Heart left ventricle (tissue), 16 donors: ENCODE results near the gene PARD3. TPM values are rescaled to one million over a fixed set of nuclear protein-coding genes. Genes with fewer than 3 reads are reported as not detected.

Experiments
- ATAC-seq, 4 donors: fragments of 200-7000 bp; cut with Tn5 transposase; one replicate each; pipeline ENCODE4 v1.9.1; 2020 to 2022; ENCODE audit warnings: moderate library complexity in 4 of 4, mild to moderate bottlenecking in 3 of 4, moderate number of reproducible peaks in 1 of 4
- DNase-seq, 5 donors: peaks; one replicate each; pipeline ENCODE4 v3.0.0-alpha.2; 2020
- H3K27ac ChIP-seq, 12 donors: fragments of 200-600 bp; sonication (generic) in 4 of 12; one replicate each; pipeline versions ENCODE4 v1.5.0 to v1.8.0; 2016 to 2022; ENCODE audit warnings: mild to moderate bottlenecking in 2 of 12
- H3K27me3 ChIP-seq, 9 donors: fragments of 200-600 bp; sonication (generic) in 2 of 9; one replicate each; pipeline versions ENCODE4 v1.5.1 to v1.8.0; 2016 to 2022; ENCODE audit warnings: mild to moderate bottlenecking in 3 of 9
- H3K36me3 ChIP-seq, 9 donors: fragments of 200-600 bp; sonication (generic) in 2 of 9; one replicate each; pipeline versions ENCODE4 v1.5.0 to v1.8.0; 2018 to 2022; ENCODE audit warnings: mild to moderate bottlenecking in 2 of 9
- H3K4me1 ChIP-seq, 12 donors: fragments of 200-600 bp; sonication (generic) in 4 of 12; one replicate each; pipeline versions ENCODE4 v1.5.0 to v1.8.0; 2016 to 2022; ENCODE audit warnings: mild to moderate bottlenecking in 3 of 12
- H3K4me3 ChIP-seq, 12 donors: fragments of 200-600 bp; sonication (generic) in 4 of 12; one replicate each; pipeline versions ENCODE4 v1.5.0 to v1.8.0; 2017 to 2022; ENCODE audit warnings: mild to moderate bottlenecking in 9 of 12, moderate library complexity in 4 of 12
- H3K9me3 ChIP-seq, 12 donors: fragments of 200-600 bp; sonication (generic) in 4 of 12; one replicate each; pipeline versions ENCODE4 v1.5.0 to v1.8.0; 2016 to 2022; ENCODE audit warnings: mild to moderate bottlenecking in 1 of 12
- POLR2A ChIP-seq, 2 donors: fragments of 450-650 bp; IDR thresholded peaks; one replicate each; pipeline ENCODE4 v1.6.1; 2017; ENCODE audit warnings: antibody characterized with exemption in 2 of 2, mild to moderate bottlenecking in 2 of 2, moderate library complexity in 2 of 2
- WGBS, 4 donors: extraction: QIAGEN DNeasy Blood & Tissue Kit in 2 of 4; methylation state at CpG; one replicate each; pipeline versions ENCODE4 v1.1.5 to v1.1.7; 2013 to 2018; 5-methylcytosine and 5-hydroxymethylcytosine counted together
- intact Hi-C, 10 donors: fragments of 100-400 bp; cut with DNase I; formaldehyde crosslinking; loops; one replicate each; pipeline versions ENCODE4 v1.11.1 to v1.14.2; 2022
- polyA plus RNA-seq, 2 donors: library from polyadenylated mRNA; stranded (reverse); fragments of 200-250 nt; gene quantifications; one replicate each; pipeline ENCODE4 v1.2.3, GENCODE V29; 2013
- total RNA-seq, 9 donors: library from RNA; depleted of rRNA in 2 of 9; stranded (reverse); fragments of >200 nt in 2 of 9; fragmentation: NEBNext Ultra II Directional in 3 of 9; extraction: Animal tissue kit (Norgen Biotek cat#: 25700) in 3 of 9; gene quantifications; one replicate each; pipeline versions ENCODE4 v1.1.0 to v1.2.4, GENCODE V29; 2016 to 2023
- TF ChIP-seq, protein P1 (sequence below), 12 donors: fragments of 200-600 bp; sonication (generic) in 4 of 12; IDR thresholded peaks; one replicate each; pipeline versions ENCODE4 v1.5.0 to v1.8.0; 2018 to 2022; ENCODE audit warnings: antibody characterized with exemption in 12 of 12, mild to moderate bottlenecking in 5 of 12
- donor health status: ischemic (EF 13 %, LVEDD 7.1; RV severe dilation, severe dysfunction).
- donor health status: healthy with polysubstance abuse.
- donor health status: DM: no; HTN: yes; CAD: no.
- donor health status: DM: no; HTN: no; CAD: no.
- donor health status: ischemic (EF 25% LVEDD 6.9; RV normal size, moderate dysfunction).
- donor health status: ischemic (EF 25% LVEDD 5.7; RV mildly dilated, moderate dysfunction).
- donor health status: healthy.
- donor health status: DM: yes; HTN: yes; CAD: no.
- donor health status: ischemic (EF 35%, LVEDD 5.7; RV mildly dilated, moderate dysfunction).
- donor health status: nonischemic (EF 11% LVEDD 7.7; RV severe dilation, severe dysfunction).
- donor health status: DM: yes; HTN: yes; CAD: no.
- donor health status: PGD.
- donor health status: ischemic (EF 29% LVEDD 5.4; RV normal size, mild dysfunction).
- donor health status: nonischemic (EF 23%, LVEDD 6.1; RV moderate dilation, normal function).

Gene PARD3
- total and polyA plus RNA-seq, 11 donors, result 24.8 to 69.7 (median 33.1) TPM

DNA sequence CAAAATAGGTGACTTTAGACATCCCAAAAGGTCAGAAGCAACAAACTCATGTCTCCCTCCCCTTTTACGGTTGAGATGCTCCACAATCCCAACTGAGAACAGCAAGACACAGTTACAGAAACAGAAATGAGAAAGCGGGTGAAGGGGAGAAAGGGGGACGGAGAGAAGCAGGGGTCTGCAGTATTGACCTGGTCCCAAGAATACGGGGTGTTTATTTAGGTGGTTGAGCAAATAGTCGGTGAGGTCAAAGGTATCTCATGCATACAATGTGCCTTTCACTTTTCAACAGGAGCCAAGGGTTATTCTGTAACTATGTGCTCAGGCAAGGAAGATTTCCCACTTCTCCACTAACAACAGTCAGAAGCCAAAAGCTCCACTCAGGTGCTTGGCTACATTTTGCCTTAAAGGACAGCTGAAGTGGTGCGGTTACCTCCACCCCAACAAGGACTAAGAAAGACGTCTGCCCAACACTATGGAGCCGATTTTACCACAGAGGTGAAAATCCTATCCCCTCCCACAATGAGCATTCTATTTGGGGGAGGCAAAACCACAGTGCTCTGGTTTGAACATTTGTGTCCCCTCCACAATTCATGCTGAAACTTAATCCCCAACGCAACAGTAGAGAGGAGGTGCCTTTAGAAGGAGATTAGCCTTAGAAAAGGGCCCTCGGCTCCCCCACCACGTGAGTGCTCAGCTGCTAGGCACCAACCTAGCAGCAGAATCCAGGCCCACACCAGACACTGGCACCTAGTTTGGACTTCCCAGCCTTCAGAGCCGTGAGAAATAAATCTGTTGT lies 77.9 kb downstream of the PARD3 start:
- 84 to 94% (median 89%) methylated on average over 12 of the region's 12 CpGs for WGBS, 4 donors
- intact Hi-C loops, result loop anchor here in 1 of 10 donors (10.0 kb wide), 1 partner anchor 78 kb away; the partner anchor contains the start of gene PARD3
- Histone ChIP-seq H3K36me3 (no peaks in the 10 kb centered on the region), H3K27me3 (no peaks in the 10 kb centered on the region), H3K9me3 (no peaks in the 10 kb centered on the region), H3K4me1 (peaks cover 0 to 21% (median 16%) of the 10 kb centered on the region in 12 donors), H3K27ac (no peak overlapping the region), H3K4me3 (no peak overlapping the region)
- DNase-seq (no peak), ATAC-seq (no peak)
- TF ChIP-seq, protein P1, sequence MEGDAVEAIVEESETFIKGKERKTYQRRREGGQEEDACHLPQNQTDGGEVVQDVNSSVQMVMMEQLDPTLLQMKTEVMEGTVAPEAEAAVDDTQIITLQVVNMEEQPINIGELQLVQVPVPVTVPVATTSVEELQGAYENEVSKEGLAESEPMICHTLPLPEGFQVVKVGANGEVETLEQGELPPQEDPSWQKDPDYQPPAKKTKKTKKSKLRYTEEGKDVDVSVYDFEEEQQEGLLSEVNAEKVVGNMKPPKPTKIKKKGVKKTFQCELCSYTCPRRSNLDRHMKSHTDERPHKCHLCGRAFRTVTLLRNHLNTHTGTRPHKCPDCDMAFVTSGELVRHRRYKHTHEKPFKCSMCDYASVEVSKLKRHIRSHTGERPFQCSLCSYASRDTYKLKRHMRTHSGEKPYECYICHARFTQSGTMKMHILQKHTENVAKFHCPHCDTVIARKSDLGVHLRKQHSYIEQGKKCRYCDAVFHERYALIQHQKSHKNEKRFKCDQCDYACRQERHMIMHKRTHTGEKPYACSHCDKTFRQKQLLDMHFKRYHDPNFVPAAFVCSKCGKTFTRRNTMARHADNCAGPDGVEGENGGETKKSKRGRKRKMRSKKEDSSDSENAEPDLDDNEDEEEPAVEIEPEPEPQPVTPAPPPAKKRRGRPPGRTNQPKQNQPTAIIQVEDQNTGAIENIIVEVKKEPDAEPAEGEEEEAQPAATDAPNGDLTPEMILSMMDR (IDR thresholded peaks at IDR 0.05), result no peak
- no peak for TF ChIP-seq POLR2A (IDR thresholded peaks at IDR 0.05)

DNA sequence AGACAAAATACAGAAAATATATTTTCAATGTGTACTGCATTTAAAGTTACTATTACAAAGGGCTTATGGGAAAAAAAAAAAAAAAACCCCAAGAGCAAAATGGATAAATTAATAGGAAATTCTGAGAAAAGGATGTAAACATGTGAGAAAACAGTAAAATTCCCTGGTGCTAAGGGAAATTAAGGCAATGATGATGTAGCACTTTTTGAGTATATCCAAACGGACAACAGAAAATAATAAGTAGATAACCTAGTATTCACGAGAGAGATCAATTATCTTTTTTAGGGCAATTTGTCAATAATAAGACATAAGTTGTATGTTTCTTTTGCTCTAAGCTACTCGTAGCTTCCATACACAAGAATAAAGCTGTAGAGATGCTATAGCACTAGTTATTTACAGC lies 80.2 kb downstream of the PARD3 start:
- Histone ChIP-seq H3K36me3 (no peaks in the 10 kb centered on the region), H3K4me1 (peaks cover 0 to 12% (median 8%) of the 10 kb centered on the region in 12 donors), H3K9me3 (no peaks in the 10 kb centered on the region), H3K4me3 (no peak overlapping the region), H3K27me3 (no peaks in the 10 kb centered on the region), H3K27ac (no peak overlapping the region)
- TF ChIP-seq, protein P1 (IDR thresholded peaks at IDR 0.05), result no peak
- TF ChIP-seq POLR2A (IDR thresholded peaks at IDR 0.05), result no peak
- DNase-seq (no peak), ATAC-seq (no peak)
- intact Hi-C loops, result loop anchor here in 2 of 10 donors (5.0 to 10.0 kb wide), 2 partner anchors 77 to 80 kb away; partner anchors contain the start of gene PARD3 (in 1 of the 2)
- WGBS, 4 donors, result 80 to 95% (median 90%) methylated on average over 3 of the region's 3 CpGs

DNA sequence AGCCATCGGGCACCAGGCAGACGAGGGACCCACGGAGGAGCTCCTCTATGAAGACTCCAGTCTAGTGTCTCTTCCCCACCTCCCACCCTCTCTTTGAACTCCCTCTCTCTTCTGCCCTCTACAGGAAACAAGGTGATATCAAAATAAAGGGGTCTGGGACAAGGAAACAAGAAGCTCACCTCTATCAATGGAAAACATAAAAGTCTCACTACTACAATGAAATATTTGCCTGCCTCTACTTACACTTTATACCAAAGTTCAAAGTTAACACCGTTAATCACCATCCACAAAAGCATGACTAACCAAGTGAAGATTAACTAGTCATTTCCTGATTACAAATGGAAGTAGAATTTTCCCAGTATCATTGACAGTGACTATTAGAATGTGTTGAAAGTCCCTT lies 82.2 kb downstream of the PARD3 start:
- no peak for ATAC-seq
- Histone ChIP-seq H3K4me1 (peaks cover 0 to 17% (median 6%) of the 10 kb centered on the region in 12 donors), H3K27me3 (no peaks in the 10 kb centered on the region), H3K27ac (no peak overlapping the region), H3K9me3 (no peaks in the 10 kb centered on the region), H3K4me3 (no peak overlapping the region), H3K36me3 (no peaks in the 10 kb centered on the region)
- intact Hi-C loops, result loop anchor here in 2 of 10 donors (5.0 to 10.0 kb wide), 2 partner anchors 79 to 82 kb away; partner anchors contain the start of gene PARD3 (in 1 of the 2)
- TF ChIP-seq POLR2A (IDR thresholded peaks at IDR 0.05), result no peak
- TF ChIP-seq, protein P1 (IDR thresholded peaks at IDR 0.05), result no peak
- no peak for DNase-seq
- 85 to 93% (median 88%) methylated on average over 4 of the region's 4 CpGs for WGBS, 4 donors

DNA sequence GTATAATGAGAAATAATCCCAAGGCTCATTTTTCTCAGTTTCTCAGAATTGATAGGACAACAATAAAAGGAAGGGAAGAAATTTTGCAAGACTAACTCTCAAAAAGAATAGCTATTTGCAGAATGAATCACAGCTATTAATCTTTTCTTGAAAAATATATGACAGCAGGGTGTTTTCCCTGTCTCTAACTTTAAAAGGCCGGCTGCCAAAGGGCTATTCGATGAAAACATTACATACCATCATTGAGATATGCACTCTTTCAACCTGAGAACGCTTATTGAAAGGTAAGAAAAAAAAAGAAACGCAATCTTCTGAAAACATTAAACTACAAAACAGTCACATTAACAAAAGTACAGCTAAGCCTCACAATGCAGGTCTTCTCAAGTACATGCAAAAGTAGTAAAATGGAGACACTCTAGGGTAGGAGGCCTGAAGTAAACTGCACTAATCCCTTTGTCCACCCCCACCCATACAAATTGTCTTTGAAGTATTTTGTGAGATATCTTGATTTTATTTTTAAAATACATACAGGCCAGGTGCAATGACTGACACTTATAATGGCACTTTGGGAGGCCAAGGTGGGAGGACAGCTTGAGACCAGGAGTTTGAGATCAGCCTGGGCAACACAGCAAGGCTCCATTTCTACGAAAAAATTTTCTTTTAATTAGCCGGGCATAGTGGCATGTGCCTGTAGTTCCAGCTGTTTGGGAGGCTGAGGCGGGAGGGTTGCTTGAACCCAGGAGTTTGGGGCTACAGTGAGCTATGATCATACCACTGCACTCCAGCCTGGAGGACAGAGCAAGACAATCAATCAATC lies 83.0 kb downstream of the PARD3 start:
- intact Hi-C loops, result loop anchor here in 2 of 10 donors (5.0 to 10.0 kb wide), 2 partner anchors 80 to 83 kb away; partner anchors contain the start of gene PARD3 (in 1 of the 2)
- no peaks in the 10 kb centered on the region for H3K9me3 ChIP-seq
- ATAC-seq (no peak), DNase-seq (no peak)
- WGBS, 4 donors, result 75 to 83% (median 81%) methylated on average over 7 of the region's 7 CpGs
- no peaks in the 10 kb centered on the region for H3K27me3 ChIP-seq
- TF ChIP-seq, protein P1 (IDR thresholded peaks at IDR 0.05), result no peak
- TF ChIP-seq POLR2A (IDR thresholded peaks at IDR 0.05), result no peak
- H3K36me3 ChIP-seq, result no peaks in the 10 kb centered on the region
- H3K4me3 ChIP-seq, result no peak overlapping the region
- peaks cover 0 to 24% (median 8%) of the 10 kb centered on the region in 12 donors for H3K4me1 ChIP-seq
- H3K27ac ChIP-seq, result no peak overlapping the region
